GM04504 (cell line): Measurements from ENCODE around the gene COL19A1.
"Not testable (repeated sequence)": the region's sequence is repeated elsewhere in the genome, so short reads cannot be mapped to it uniquely, and the experiment has no call there.

Experiments
- DNase-seq: peaks from one replicate; pipeline ENCODE4 v3.0.0-alpha.2; 2012; ENCODE audit warnings: low read depth

COL19A1 gene

DNA sequence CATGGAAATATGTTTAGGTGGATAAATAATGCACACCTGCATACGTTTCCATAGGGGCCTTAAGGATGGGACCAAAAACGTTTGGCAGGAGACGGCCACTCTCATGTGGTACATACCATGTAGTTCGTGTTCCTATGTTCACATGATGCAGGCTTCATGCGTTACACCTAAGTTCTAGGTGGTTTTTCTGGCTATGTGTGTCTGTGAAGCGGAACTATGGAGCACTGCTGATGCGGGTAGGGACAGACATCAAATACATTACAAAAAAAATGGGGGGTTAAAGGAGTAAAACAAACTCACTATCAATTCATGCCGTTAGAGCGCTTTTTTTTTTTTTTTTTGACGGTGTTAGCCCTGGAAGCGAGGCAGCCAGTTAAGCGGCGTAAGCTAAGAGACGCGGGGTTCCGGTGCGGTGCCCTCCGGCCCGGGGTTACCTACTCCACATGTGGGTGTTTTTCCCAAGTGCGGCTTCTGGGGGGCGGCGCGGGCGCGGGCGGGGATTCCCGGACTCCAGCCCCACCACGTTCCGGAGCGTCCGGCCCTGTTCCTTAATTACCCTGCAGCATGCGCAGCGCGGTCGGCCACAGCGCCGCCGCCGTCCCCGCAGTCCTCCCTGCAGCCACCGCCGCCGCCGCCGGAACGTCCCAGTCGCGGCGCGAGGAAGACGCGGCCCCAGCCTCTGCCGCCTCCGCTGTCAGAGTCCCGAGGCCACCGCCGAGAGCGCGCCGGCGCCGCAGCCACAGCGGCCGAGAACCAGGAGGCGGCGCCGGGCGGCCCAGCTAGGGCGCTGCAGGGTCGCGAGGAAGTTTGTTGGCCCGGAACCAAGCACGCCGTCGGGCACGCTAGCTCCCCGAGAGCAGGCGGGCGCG lies 648 bp downstream of the COL19A1 start:
- DNase-seq: no peak

- DNase-seq: no peak
These were observed 1.3 kb downstream of the COL19A1 start for GRCh38 chr6:69867639-69867976.

DNA sequence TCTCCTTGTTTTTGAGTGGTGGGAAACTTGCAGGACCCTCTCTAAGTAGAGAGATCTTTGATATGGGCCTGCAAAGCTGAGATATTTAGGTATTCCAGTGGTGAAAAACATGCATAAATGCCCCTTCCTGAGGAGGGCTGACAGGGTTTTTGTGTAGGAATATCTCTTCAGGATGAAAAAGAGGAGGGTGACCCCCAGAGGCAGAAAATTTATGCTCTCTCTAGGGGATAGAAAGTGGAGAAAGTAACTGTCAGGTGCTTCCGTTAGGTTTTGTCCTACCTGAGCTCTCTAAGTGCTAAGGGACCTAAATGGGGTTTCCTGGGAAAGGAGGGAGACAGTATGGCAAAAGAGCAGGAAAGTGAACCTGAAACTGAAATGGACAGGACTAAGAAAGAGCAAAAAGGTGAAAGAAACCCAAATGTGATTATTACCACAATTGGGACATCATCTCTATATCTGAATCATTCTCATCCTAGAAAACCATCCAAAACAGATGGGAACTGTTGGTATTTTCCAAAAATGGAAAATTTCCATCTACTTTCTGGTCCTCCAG lies 2.0 kb downstream of the COL19A1 start:
- no peak for DNase-seq

DNA sequence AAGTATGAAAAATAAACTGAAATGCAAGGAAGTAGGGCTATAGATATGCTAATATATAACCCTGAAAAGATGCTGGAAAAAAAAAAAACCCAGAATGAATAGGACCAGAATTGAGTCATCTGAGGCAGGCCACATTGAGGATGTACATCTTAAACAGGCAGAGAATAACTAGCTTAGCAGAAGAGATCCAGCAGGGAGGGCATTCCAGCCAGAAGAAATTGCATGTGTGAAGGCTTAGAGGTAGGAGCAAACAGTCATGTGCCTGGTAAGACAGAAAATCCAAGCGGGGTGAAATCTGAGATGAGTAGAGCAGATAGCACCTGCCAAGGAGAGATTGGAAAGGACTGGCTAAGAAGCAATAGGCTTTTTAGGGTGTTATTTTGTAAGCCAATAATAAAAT lies 2.6 kb downstream of the COL19A1 start:
- no peak for DNase-seq

- no peak for DNase-seq
These were observed 4.8 kb downstream of the COL19A1 start for GRCh38 chr6:69871107-69871506.

- no peak for DNase-seq
These were observed 6.9 kb downstream of the COL19A1 start for GRCh38 chr6:69873291-69873690.

DNA sequence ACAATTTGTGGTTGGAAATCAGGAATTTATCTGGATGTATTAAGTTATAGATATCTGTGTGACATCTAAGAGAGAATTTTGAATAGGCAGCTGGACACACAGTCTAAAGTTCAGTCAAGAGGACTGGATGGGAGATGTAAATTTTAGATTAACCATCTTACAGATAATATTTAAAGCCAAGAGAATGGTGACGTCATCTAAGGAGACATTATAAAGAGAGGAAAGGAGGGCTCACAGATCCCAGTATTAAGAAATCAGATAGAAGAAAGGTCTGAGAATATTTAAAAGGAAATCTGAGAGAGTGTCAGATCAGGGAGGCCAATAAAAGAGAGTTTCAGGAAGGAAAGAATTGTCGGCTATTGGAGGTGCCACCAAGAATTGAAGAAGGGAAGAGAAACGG lies 9.4 kb downstream of the COL19A1 start:
- DNase-seq: no peak

DNA sequence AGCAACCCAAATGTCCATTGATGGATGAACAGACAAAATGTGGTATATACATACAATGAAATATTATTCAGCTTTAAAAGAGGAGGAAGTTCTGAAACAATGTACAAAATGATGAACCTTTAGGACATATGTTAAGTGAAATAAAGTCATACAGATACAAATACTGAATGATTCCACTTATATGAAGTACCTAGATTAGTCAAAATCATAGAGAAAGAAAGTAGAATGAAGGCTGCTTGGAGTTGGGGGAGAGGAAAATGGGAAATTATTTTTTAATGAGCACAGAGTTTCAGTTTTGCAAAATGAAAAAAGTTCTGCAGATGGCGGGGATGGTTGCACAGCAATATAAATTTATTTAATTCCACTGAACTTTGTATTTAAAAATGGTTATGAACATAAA lies 12.4 kb downstream of the COL19A1 start:
- no peak for DNase-seq

- no peak for DNase-seq
These were observed 14.2 kb downstream of the COL19A1 start for GRCh38 chr6:69880601-69881000.

- DNase-seq: no peak
These were observed 15.2 kb downstream of the COL19A1 start for GRCh38 chr6:69881322-69882151.

GRCh38 chr6:69883551-69883950 lies 17.2 kb downstream of the COL19A1 start:
- DNase-seq: no peak

DNA sequence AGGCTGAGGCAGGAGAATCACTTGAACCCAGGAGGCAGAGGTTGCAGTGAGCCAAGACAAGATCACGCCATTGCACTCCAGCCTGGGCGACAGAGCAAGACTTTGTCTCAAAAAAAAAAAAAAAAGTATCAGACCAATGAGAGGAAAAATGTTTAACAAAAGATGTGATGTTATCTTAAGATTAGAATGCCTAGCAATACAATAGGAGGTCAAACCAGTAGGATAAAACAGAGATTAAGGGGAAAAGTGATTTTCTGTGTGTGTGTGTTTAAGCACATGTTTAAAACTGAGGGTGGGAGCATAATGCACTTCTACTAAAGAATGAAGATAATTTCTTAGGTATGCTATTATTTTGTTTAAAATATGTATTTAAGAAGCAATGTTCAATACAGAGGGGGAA lies 17.9 kb downstream of the COL19A1 start:
- no peak for DNase-seq

GRCh38 chr6:69887026-69887425 lies 20.7 kb downstream of the COL19A1 start:
- DNase-seq: no peak

GRCh38 chr6:69887714-69888345 lies 21.5 kb downstream of the COL19A1 start:
- DNase-seq: no peak

DNA sequence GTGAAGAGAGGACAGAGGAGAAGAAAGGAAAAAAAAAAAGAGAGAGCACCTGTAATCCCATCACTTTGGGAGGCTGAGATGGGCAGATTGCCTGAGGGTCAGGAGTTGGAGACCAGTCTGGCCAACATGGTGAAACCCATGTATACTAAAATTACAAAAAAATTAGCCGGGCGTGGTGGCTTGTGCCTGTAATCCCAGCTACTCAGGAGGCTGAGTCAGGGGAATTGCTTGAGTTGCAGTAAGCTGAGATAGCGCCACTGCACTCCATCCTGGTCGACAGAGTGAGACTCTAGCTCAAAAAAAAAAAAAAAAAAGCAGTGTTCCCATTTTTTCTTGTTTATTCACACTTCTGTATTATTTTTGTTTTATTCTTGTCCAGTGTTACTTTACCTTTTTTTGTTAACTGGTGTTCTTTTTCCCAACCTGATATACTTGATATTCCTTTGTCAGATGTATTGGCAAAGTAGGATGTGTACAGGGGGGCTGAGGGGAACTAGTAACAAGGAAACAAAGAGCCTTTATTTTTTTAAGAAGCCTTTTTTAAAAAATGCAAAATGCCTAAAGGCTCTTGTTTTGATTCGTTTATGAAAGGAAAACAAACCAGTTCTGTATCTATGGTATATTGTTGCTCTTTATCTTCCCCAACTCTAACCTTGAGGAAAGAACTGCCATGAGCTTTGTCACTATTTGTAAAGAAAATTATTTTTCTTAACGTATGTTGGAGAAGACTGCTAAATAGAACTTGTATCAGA lies 22.3 kb downstream of the COL19A1 start:
- no peak for DNase-seq

GRCh38 chr6:69889234-69889974 lies 23.0 kb downstream of the COL19A1 start:
- not testable (repeated sequence) for DNase-seq

DNA sequence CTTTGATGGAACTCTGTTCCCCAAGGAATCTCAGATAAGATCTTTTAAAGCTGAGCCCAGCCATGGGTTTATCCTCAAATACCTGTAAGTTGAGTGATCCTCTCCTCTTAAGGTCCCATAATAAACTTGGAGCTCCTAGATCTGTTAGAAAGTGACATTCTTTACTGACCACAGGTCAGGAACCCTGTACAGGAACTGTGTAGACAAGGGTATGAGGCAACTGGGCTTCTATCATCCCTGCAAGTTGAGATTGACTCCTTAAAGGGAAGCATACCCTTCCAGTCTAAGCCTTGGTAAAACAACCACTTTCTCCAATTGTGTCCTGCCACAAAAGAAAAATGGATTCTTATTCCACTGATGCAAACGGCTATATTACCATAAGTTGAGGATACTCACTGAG lies 26.2 kb downstream of the COL19A1 start:
- DNase-seq: not testable (repeated sequence)

GRCh38 chr6:69893266-69893665 lies 26.9 kb downstream of the COL19A1 start:
- not testable (repeated sequence) for DNase-seq

DNA sequence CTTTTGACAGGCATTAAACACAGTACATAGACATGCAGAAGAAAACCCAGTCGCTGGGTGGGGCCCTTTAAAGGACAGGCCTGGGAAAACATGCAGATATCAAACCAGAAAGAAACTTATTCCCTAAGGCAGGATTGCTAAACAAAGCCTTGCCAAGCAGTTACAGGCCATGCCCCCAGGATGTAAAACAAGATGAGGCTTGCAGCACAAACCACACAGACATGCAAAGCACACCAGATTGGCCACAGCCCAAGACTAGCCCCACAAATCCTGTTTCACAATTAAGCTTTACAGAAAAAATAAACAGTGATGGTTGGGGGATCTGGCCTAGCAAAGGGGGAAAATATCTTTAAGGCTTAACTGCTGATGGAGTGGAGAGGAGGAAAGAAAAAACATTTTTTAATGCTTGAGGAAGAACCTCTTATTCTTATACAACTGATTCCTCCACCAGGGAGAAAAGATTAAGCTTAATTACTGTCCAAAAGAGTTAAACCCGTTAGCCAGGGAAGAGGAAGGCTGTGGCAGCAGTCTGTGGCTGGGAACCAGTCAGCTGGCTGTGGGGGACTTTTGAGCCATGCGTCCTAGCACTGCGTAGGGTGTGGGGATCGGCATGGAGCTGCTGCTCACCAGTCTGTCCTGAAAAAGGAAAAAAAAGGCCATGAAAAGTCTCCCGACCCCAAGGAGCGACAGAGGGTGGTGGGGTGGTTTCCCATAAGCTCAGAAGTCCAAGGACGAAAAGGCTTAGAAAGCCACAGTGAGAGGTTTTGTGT lies 28.4 kb downstream of the COL19A1 start:
- DNase-seq: peak; percentile 41

- DNase-seq: no peak
These were observed 29.0 kb downstream of the COL19A1 start for GRCh38 chr6:69895396-69895795.
